ENCODE measurements around the gene EPHA6. TPM values are rescaled to one million over a fixed set of nuclear protein-coding genes. Genes with fewer than 3 reads are reported as not detected.
"Not testable (repeated sequence)": the region's sequence is repeated elsewhere in the genome, so short reads cannot be mapped to it uniquely, and the experiment has no call there.

The EPHA6 gene
- total and polyA plus RNA-seq, 12 donors, result 0.21 to 0.88 (median 0.59) TPM; not detected in 3

- H3K27ac ChIP-seq, result no peak overlapping the region
- no peak for DNase-seq
- no peaks in the 10 kb centered on the region for H3K4me1 ChIP-seq
- no peak for TF ChIP-seq CTCF (IDR thresholded peaks at IDR 0.05)
- no peaks in the 10 kb centered on the region for H3K36me3 ChIP-seq
- 85% methylated on average over 6 of the region's 6 CpGs for WGBS, 2 donors
- ATAC-seq, result no peak
- no peak overlapping the region for H3K4me3 ChIP-seq
- peaks cover 0 to 5% (median 0%) of the 10 kb centered on the region in 11 donors for H3K9me3 ChIP-seq
- intact Hi-C loops (cut with DNase I), result no loop called here
- H3K27me3 ChIP-seq, result no peaks in the 10 kb centered on the region
Measured at GRCh38 chr3:96966181-96966929, 152.0 kb downstream of the EPHA6 start.

DNA sequence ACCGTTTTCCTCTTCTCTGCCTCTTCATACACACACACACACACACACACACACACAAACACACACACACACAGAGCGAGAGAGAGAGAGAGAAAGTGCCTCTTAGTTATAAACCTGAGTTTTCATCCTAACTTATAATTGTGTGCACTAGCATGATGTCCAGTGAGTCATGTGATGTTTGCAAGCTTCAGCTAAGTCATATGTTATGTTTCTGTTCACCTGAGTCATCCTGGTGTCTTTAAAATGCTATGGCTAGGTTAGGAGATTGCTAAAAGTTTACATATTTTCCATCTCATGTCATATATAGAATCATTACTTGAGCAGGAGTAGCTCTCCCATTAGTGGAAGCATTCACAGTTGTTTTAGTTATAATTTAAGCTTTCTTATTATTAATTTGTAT, 155.8 kb downstream of the EPHA6 start:
- ATAC-seq (no peak), DNase-seq (no peak)
- Histone ChIP-seq H3K27me3 (no peaks in the 10 kb centered on the region), H3K36me3 (no peaks in the 10 kb centered on the region), H3K4me3 (no peak overlapping the region), H3K4me1 (no peaks in the 10 kb centered on the region), H3K9me3 (no peaks in the 10 kb centered on the region), H3K27ac (no peak overlapping the region)
- intact Hi-C loops (cut with DNase I), result no loop called here
- 62 to 66% methylated on average over 2 of the region's 2 CpGs for WGBS, 2 donors
- no peak for TF ChIP-seq CTCF (IDR thresholded peaks at IDR 0.05)

DNA sequence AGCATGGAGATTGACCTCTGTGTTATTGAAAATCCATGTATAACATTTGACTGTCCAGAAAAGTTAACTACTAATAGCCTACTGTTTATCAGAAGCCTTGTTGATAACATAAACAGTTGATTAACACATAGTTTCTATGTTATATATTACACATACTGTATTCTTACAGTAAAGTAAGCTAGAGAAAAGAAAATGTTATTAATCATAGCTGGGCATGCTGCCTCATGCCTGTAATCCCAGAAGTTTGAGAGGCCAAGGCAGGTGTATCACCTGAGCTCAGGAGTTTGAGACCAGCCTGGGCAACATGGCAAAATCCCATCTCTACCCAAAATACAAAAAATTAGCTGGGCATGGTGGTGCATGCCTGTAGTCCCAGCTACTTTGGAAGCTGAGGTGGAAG, 163.3 kb downstream of the EPHA6 start:
- H3K27me3 ChIP-seq, result no peaks in the 10 kb centered on the region
- TF ChIP-seq CTCF (IDR thresholded peaks at IDR 0.05), result no peak
- ATAC-seq, result no peak
- intact Hi-C loops (cut with DNase I), result no loop called here
- peaks cover 0 to 2% (median 0%) of the 10 kb centered on the region in 11 donors for H3K9me3 ChIP-seq
- no peaks in the 10 kb centered on the region for H3K36me3 ChIP-seq
- no peak overlapping the region for H3K4me3 ChIP-seq
- no peak overlapping the region for H3K27ac ChIP-seq
- H3K4me1 ChIP-seq, result no peaks in the 10 kb centered on the region
- no peak for DNase-seq

GRCh38 chr3:96983716-96984115, 169.3 kb downstream of the EPHA6 start:
- WGBS, 2 donors, result 83 to 86% methylated on average over 7 of the region's 7 CpGs
- DNase-seq; intact Hi-C loops (cut with DNase I); H3K4me1 ChIP-seq; H3K27ac ChIP-seq; ATAC-seq; H3K36me3 ChIP-seq; H3K4me3 ChIP-seq; H3K27me3 ChIP-seq: not testable (repeated sequence)
- peaks cover 0 to 26% (median 5%) of the 10 kb centered on the region in 11 donors for H3K9me3 ChIP-seq

- intact Hi-C loops (cut with DNase I), result no loop called here
- no peak for ATAC-seq
- TF ChIP-seq CTCF (IDR thresholded peaks at IDR 0.05), result no peak
Measured at GRCh38 chr3:96986241-96986640, 171.8 kb downstream of the EPHA6 start.

More at GRCh38 chr3:96986241-96986640, 171.8 kb downstream of the EPHA6 start:
- Histone ChIP-seq H3K27me3 (no peaks in the 10 kb centered on the region), H3K27ac (no peak overlapping the region), H3K4me3 (no peak overlapping the region), H3K4me1 (no peaks in the 10 kb centered on the region), H3K36me3 (no peaks in the 10 kb centered on the region), H3K9me3 (peaks cover 0 to 26% (median 5%) of the 10 kb centered on the region in 11 donors)
- DNase-seq, result no peak
- 88 to 90% methylated on average over 1 of the region's 1 CpG for WGBS, 2 donors
